ENCODE data around the gene UBE3D.

GRCh38 chr6:82951389-82951788 lies 114.3 kb downstream of the UBE3D start:
- TF ChIP-seq CTCF (IDR thresholded peaks at IDR 0.05), result no peak
- TF ChIP-seq POLR2AphosphoS5 (IDR thresholded peaks at IDR 0.05; ENCODE audit: low read depth, low read length), result no peak
- TF ChIP-seq SIN3A (IDR thresholded peaks at IDR 0.05; ENCODE audit: borderline replicate concordance, insufficient read depth, low read depth, low read length), result no peak
- TF ChIP-seq, protein P1, sequence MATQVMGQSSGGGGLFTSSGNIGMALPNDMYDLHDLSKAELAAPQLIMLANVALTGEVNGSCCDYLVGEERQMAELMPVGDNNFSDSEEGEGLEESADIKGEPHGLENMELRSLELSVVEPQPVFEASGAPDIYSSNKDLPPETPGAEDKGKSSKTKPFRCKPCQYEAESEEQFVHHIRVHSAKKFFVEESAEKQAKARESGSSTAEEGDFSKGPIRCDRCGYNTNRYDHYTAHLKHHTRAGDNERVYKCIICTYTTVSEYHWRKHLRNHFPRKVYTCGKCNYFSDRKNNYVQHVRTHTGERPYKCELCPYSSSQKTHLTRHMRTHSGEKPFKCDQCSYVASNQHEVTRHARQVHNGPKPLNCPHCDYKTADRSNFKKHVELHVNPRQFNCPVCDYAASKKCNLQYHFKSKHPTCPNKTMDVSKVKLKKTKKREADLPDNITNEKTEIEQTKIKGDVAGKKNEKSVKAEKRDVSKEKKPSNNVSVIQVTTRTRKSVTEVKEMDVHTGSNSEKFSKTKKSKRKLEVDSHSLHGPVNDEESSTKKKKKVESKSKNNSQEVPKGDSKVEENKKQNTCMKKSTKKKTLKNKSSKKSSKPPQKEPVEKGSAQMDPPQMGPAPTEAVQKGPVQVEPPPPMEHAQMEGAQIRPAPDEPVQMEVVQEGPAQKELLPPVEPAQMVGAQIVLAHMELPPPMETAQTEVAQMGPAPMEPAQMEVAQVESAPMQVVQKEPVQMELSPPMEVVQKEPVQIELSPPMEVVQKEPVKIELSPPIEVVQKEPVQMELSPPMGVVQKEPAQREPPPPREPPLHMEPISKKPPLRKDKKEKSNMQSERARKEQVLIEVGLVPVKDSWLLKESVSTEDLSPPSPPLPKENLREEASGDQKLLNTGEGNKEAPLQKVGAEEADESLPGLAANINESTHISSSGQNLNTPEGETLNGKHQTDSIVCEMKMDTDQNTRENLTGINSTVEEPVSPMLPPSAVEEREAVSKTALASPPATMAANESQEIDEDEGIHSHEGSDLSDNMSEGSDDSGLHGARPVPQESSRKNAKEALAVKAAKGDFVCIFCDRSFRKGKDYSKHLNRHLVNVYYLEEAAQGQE (IDR thresholded peaks at IDR 0.05; ENCODE audit: insufficient read depth in 1 of 2, low read depth in 2 of 2, low read length in 1 of 2), result no peak
